Calu3 (cell line): ENCODE results near the gene LRMDA. TPM values are rescaled to one million over a fixed set of nuclear protein-coding genes. Genes with fewer than 3 reads are reported as not detected.

Experiments used
- BruUV-seq: library from RNA; stranded (reverse); fragments of 400-500 nt; replicated peaks from 2 replicates; lab custom pipeline; 2021; lab: Mats Ljungman, UMichigan
- CTCF ChIA-PET: fragments of 300-600 bp; sonication (Branson Sonifier 250); formaldehyde crosslinking; loops from one replicate; lab custom pipeline; 2022; ENCODE audit warnings: antibody characterized with exemption; lab: Charles Lee
- DNase-seq: peaks from one replicate; pipeline ENCODE4 v3.0.0; 2022
- H3K27ac Mint-ChIP-seq: one replicate; pipeline ENCODE4 v1.8.0; 2022; ENCODE audit warnings: mixed read lengths; ENCODE audit not compliant: unreplicated experiment
- H3K27me3 Mint-ChIP-seq: one replicate; pipeline ENCODE4 v1.8.0; 2022; ENCODE audit warnings: mixed read lengths; ENCODE audit not compliant: unreplicated experiment
- H3K36me3 Mint-ChIP-seq: one replicate; pipeline ENCODE4 v1.8.0; 2022; ENCODE audit warnings: mild to moderate bottlenecking, moderate library complexity, mixed read lengths; ENCODE audit not compliant: insufficient read depth, unreplicated experiment
- H3K4me1 Mint-ChIP-seq: one replicate; pipeline ENCODE4 v1.8.0; 2022; ENCODE audit warnings: mild to moderate bottlenecking, low read depth, mixed read lengths; ENCODE audit not compliant: unreplicated experiment
- H3K4me3 Mint-ChIP-seq: one replicate; pipeline ENCODE4 v1.8.0; 2022; ENCODE audit warnings: mild to moderate bottlenecking, low read depth, moderate library complexity, mixed read lengths; ENCODE audit not compliant: unreplicated experiment
- H3K9me3 Mint-ChIP-seq: one replicate; pipeline ENCODE4 v1.8.0; 2022; ENCODE audit warnings: low read depth, mixed read lengths; ENCODE audit not compliant: unreplicated experiment
- CTCF ChIP-seq: fragments of 200-600 bp; IDR thresholded peaks from one replicate; pipeline ENCODE4 v1.8.0; 2022; ENCODE audit warnings: antibody characterized with exemption; ENCODE audit not compliant: unreplicated experiment
- intact Hi-C: fragments of 100-400 bp; cut with micrococcal nuclease; formaldehyde crosslinking; loops from one replicate; pipeline ENCODE4 v1.10.0; 2022; ENCODE audit not compliant: unreplicated experiment
- total RNA-seq: library from RNA; stranded (reverse); gene quantifications from 2 replicates; pipeline ENCODE4 v1.2.3, GENCODE V29; 2022

LRMDA gene
- total RNA-seq, 1 experiment from 2014 or later: 7.6 TPM

DNA sequence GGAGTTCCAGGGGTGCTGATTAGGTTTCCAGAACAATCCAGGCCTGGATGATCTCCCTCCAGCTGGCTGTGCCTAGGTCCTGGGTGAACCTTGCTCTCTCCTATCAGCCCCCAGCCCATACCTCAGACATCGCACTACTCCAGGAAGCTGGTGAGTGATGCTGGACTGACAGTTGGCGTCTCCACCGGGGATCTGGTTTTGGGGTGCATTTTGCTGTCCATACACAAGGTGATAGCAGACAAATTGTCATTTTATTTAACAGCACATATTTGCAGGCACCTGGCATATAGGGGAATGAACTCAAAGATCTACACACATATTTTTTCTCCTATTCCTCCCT lies 601.2 kb downstream of the LRMDA start:
- Mint-ChIP-seq H3K27ac (no peak overlapping the region), H3K27me3 (no peaks in the 10 kb centered on the region), H3K4me3 (no peak overlapping the region), H3K9me3 (no peaks in the 10 kb centered on the region), H3K4me1 (peaks cover 20% of the 10 kb centered on the region), H3K36me3 (no peaks in the 10 kb centered on the region)
- TF ChIP-seq CTCF: no peak
- intact Hi-C loops: loop anchor here (10.0 kb wide), 2 partner anchors 768 to 952 kb away; no protein-coding TSS in a partner anchor
- DNase-seq: no peak
- CTCF ChIA-PET: interaction anchor here (1.1 kb wide), 1 partner anchor 631 kb away, joined by 4 read pairs; the partner anchor contains the start of gene ZNF503
- no TSS peak for BruUV-seq

GRCh38 chr10:76033457-76034196 lies 602.2 kb downstream of the LRMDA start:
- Mint-ChIP-seq H3K4me3 (peak overlapping the region; percentile 3), H3K9me3 (no peaks in the 10 kb centered on the region), H3K4me1 (peaks cover 20% of the 10 kb centered on the region), H3K27ac (peak overlapping the region; percentile 2), H3K27me3 (no peaks in the 10 kb centered on the region), H3K36me3 (no peaks in the 10 kb centered on the region)
- no peak for TF ChIP-seq CTCF
- peak; percentile 69 for DNase-seq
- intact Hi-C loops: loop anchor here (10.0 kb wide), 2 partner anchors 769 to 951 kb away; no protein-coding TSS in a partner anchor
- CTCF ChIA-PET: interaction anchor here (0.6 to 1.5 kb wide), 5 partner anchors 25 to 675 kb away, joined by 3 to 4 read pairs (median 3); partner anchors contain the start of gene ZNF503
- BruUV-seq: no TSS peak

DNA sequence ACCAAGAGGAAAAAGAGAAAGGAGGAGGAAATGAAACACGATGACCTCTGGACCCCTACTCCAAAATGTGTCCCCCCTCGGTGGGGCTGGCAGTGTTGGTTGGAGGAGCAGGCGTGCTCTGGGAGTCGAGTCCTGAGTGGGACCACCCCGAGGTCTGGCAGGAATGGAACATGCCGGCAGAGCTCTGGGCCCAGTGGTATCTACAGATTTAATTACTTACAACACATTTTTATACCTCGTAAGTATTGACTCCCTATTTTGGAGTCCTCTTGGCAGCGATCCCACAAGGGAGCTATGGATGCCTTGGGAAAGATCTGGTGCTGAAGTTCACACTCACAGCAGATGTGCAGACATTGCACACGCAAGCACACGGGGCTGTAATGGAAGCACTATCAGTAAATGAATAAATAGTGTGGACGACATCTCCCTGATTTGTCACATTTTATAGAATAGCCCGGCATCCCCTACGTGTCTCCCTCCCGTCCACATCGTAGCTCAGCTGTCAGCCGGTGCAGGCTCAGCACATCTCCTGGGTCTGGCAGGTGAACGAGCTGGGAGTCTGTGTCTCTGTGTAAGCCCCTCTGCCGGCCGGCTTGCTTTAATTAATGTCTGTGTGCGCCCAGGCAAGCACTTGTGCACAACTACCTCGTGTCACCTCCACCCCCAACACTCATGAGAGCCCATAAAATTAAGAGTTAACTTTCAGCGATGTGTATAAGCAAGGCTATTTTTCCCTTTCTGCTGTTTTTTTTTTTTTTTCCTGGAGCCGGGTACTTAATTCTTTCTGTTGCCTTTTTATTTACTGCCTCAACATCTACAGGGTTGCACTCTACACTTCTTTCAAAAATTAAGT lies 603.2 kb downstream of the LRMDA start:
- CTCF ChIA-PET: interaction anchor here (0.6 to 1.5 kb wide), 5 partner anchors 20 to 676 kb away, joined by 3 to 4 read pairs (median 3); no protein-coding TSS in a partner anchor

More for the DNA sequence above, 603.2 kb downstream of the LRMDA start:
- Mint-ChIP-seq H3K4me3 (no peak overlapping the region), H3K27ac (no peak overlapping the region), H3K9me3 (no peaks in the 10 kb centered on the region), H3K4me1 (peaks cover 20% of the 10 kb centered on the region), H3K27me3 (no peaks in the 10 kb centered on the region), H3K36me3 (no peaks in the 10 kb centered on the region)
- no peak for DNase-seq
- no peak for TF ChIP-seq CTCF
- no TSS peak for BruUV-seq
- intact Hi-C loops: loop anchor here (10.0 kb wide), 2 partner anchors 770 to 950 kb away; no protein-coding TSS in a partner anchor
